GM12878 (cell line): ENCODE measurements around the gene PPP2R3A. TPM values are rescaled to one million over a fixed set of nuclear protein-coding genes. Genes with fewer than 3 reads are reported as not detected.

Source experiments
- ATAC-seq: fragments of 200-7000 bp; cut with Tn5 transposase; 3 replicates; pipeline ENCODE4 v1.9.1; 2020; ENCODE audit warnings: mild to moderate bottlenecking, moderate library complexity
- BruUV-seq: library from RNA; stranded (reverse); fragments of 400-500 nt; replicated peaks from 2 replicates; lab custom pipeline; 2021; lab: Mats Ljungman, UMichigan
- CTCF ChIA-PET: fragments of 300-600 bp; sonication (Branson Sonifier 250); formaldehyde crosslinking; extraction: SDS; loops from one replicate; lab custom pipeline; 2021; ENCODE audit warnings: inconsistent platforms; lab: Yijun Ruan, JAX
- POLR2A ChIA-PET: fragments of 350-600 bp; formaldehyde crosslinking; extraction: SDS; loops from one replicate; lab custom pipeline; 2021; ENCODE audit warnings: inconsistent platforms; lab: Charles Lee
- RAD21 ChIA-PET: fragments of 300-600 bp; sonication (Branson Sonifier 250); formaldehyde crosslinking; loops from one replicate; lab custom pipeline; 2023; ENCODE audit warnings: antibody characterized with exemption; ENCODE audit not compliant: unreplicated experiment; lab: Charles Lee
- SMC1A ChIA-PET: fragments of 300-600 bp; sonication (Branson Sonifier 250); formaldehyde crosslinking; loops from one replicate; lab custom pipeline; 2023; ENCODE audit not compliant: unreplicated experiment, uncharacterized antibody; lab: Charles Lee
- DNase-seq: peaks from one replicate; pipeline ENCODE4 v3.0.0-alpha.2; 2011; ENCODE audit warnings: low read depth, low spot score
- FAIRE-seq: peaks from 3 replicates; lab custom pipeline; 2011; peaks lifted over from hg19 to GRCh38; lab: Jason Lieb, UNC
- H2AFZ ChIP-seq: 2 replicates; pipeline ENCODE4 v1.6.0; 2011; ENCODE audit warnings: low read depth, low read length, control low read depth; ENCODE audit not compliant: control insufficient read depth
- H3K27ac ChIP-seq: 2 replicates; pipeline ENCODE4 v1.5.1; 2011; ENCODE audit warnings: control low read depth; ENCODE audit not compliant: control insufficient read depth, insufficient read depth
- H3K27me3 ChIP-seq, 2 experiments: replicated peaks in 1 of 2; 2 replicates each; pipeline versions ENCODE4 v1.6.0 to v1.6.1; 2011; ENCODE audit warnings: low read length in 1 of 2; ENCODE audit not compliant: control insufficient read depth in 2 of 2, insufficient read depth in 2 of 2
- H3K36me3 ChIP-seq, 2 experiments: 2 replicates each; pipeline ENCODE4 v1.5.1; 2011; ENCODE audit warnings: low read length in 1 of 2; ENCODE audit not compliant: control insufficient read depth in 2 of 2, insufficient read depth in 2 of 2
- H3K4me1 ChIP-seq: 2 replicates; pipeline ENCODE4 v1.6.1; 2011; ENCODE audit warnings: mild to moderate bottlenecking, low read length, moderate library complexity, mixed read lengths; ENCODE audit not compliant: control insufficient read depth, insufficient read depth
- H3K4me2 ChIP-seq: 2 replicates; pipeline ENCODE4 v1.6.0; 2011; ENCODE audit warnings: control low read depth; ENCODE audit not compliant: control insufficient read depth, insufficient read depth
- H3K4me3 ChIP-seq: fragments of 200-600 bp; sonication (generic); 2 replicates; pipeline ENCODE4 v1.5.1; 2016
- H3K79me2 ChIP-seq: 2 replicates; pipeline ENCODE4 v1.6.0; 2011; ENCODE audit warnings: low read length; ENCODE audit not compliant: control insufficient read depth, insufficient read depth
- H3K9ac ChIP-seq: 2 replicates; pipeline ENCODE4 v1.8.0; 2011; ENCODE audit warnings: low read length, control low read depth, mixed read lengths; ENCODE audit not compliant: control insufficient read depth, insufficient read depth
- H3K9me3 ChIP-seq: replicated peaks from 3 replicates; pipeline ENCODE4 v1.5.1; 2011; ENCODE audit warnings: mild to moderate bottlenecking, low read length; ENCODE audit not compliant: control insufficient read depth, insufficient read depth
- H4K20me1 ChIP-seq: 2 replicates; pipeline ENCODE4 v1.6.0; 2011; ENCODE audit not compliant: control insufficient read depth, insufficient read depth
- ATF7 ChIP-seq: fragments of 450-650 bp; IDR thresholded peaks from 2 replicates; pipeline ENCODE4 v1.6.1; 2016; ENCODE audit warnings: low read depth, mild to moderate bottlenecking
- CHD2 ChIP-seq: IDR thresholded peaks from 2 replicates; pipeline ENCODE4 v1.6.1; 2011; ENCODE audit warnings: low read depth, low read length, improper control_type of control experiment, borderline replicate concordance
- CUX1 ChIP-seq: IDR thresholded peaks from 2 replicates; pipeline ENCODE4 v1.6.1; 2012; ENCODE audit warnings: improper control_type of control experiment, low read depth, low read length; ENCODE audit not compliant: insufficient replicate concordance
- IKZF1 ChIP-seq: fragments of 450-650 bp; conservative IDR thresholded peaks from 2 replicates; pipeline ENCODE4 v1.6.1; 2017; ENCODE audit warnings: antibody characterized with exemption, mild to moderate bottlenecking
- KLF5 ChIP-seq: fragments of 450-650 bp; IDR thresholded peaks from 2 replicates; pipeline ENCODE4 v1.6.1; 2014; ENCODE audit warnings: mild to moderate bottlenecking; ENCODE audit not compliant: partially characterized antibody
- MLLT1 ChIP-seq: fragments of 450-650 bp; IDR thresholded peaks from 2 replicates; pipeline ENCODE4 v1.6.1; 2016; ENCODE audit warnings: mild to moderate bottlenecking
- NFXL1 ChIP-seq: fragments of 450-650 bp; IDR thresholded peaks from 2 replicates; pipeline ENCODE4 v1.6.1; 2017; ENCODE audit warnings: antibody characterized with exemption, mild to moderate bottlenecking, borderline replicate concordance
- RB1 ChIP-seq: fragments of 450-650 bp; formaldehyde crosslinking; IDR thresholded peaks from 2 replicates; pipeline ENCODE4 v1.6.1; 2017; ENCODE audit warnings: mild to moderate bottlenecking, borderline replicate concordance
- SUZ12 ChIP-seq: fragments of 200-600 bp; sonication (generic); IDR thresholded peaks from one replicate; pipeline ENCODE4 v1.6.1; 2018; ENCODE audit warnings: antibody characterized with exemption, mild to moderate bottlenecking; ENCODE audit not compliant: unreplicated experiment
- TAF1 ChIP-seq: IDR thresholded peaks from 2 replicates; pipeline ENCODE4 v1.6.1; 2011; ENCODE audit warnings: mild to moderate bottlenecking, low read depth, low read length, borderline replicate concordance
- WGBS: methylation state at CpG from one replicate; pipeline ENCODE4 v1.1.6; 2016; ENCODE audit warnings: low lambda C conversion rate; ENCODE audit not compliant: insufficient replicate concordance, insufficient coverage; ENCODE audit errors: missing lambda C conversion rate; 5-methylcytosine and 5-hydroxymethylcytosine counted together
- in situ Hi-C: fragments of 300-500 bp; cut with MboI; formaldehyde crosslinking; loops from 9 replicates; pipeline ENCODE4 v1.14.3; 2018; ENCODE audit warnings: mixed read lengths
- intact Hi-C: fragments of 100-400 bp; cut with micrococcal nuclease; formaldehyde crosslinking; loops from one replicate; pipeline ENCODE4 v1.14.2; 2022; ENCODE audit not compliant: unreplicated experiment
- polyA plus RNA-seq, 11 experiments: library from polyadenylated mRNA; depleted of rRNA in 4 of 11; unstranded in 6 of 11; stranded (reverse) in 5 of 11; fragments of >200 nt; fragmentation: Nextera tagmentation in 4 of 11; fragmentation: Illumina TruSeq in 1 of 11; extraction: Ambion mirVana in 4 of 11; extraction: Trizol in 1 of 11; gene quantifications; 1 replicate in 1 of 11; 2 replicates in 10 of 11; pipeline versions ENCODE4 v1.2.1 to v1.2.3, GENCODE V29; 2011 to 2016; ENCODE audit warnings: inconsistent platforms in 2 of 11, missing spikeins in 2 of 11, low read depth in 1 of 11
- total RNA-seq, 4 experiments: library from RNA; depleted of rRNA in 3 of 4; stranded (reverse); fragments of >200 nt in 3 of 4; fragmentation: Illumina TruSeq in 1 of 4; extraction: Trizol in 1 of 4; gene quantifications; 2 replicates each; pipeline versions ENCODE4 v1.2.1 to v1.2.3, GENCODE V29; 2013 to 2021

Gene PPP2R3A
- total and polyA plus RNA-seq, 10 of the 15 experiments (the other 5 are each of a cell fraction or from before 2014, with no cell fraction given): under 0.01 to 0.16 (median 0.06) TPM; not detected in 5

- WGBS: 45% methylated on average over 1 of the region's 1 CpG
These were observed 38.4 kb upstream of the PPP2R3A start for GRCh38 chr3:135927155-135927554.

More at GRCh38 chr3:135927155-135927554, 38.4 kb upstream of the PPP2R3A start:
- ChIA-PET POLR2A (no interaction called here), CTCF (no interaction called here), SMC1A (interaction anchor here (0.7 kb wide), 1 partner anchor 93 kb away, joined by 3 read pairs; no protein-coding TSS in a partner anchor), RAD21 (no interaction called here)
- no TSS peak for BruUV-seq
- in situ Hi-C loops: no loop called here
- no peaks in the 10 kb centered on the region for H3K9me3 ChIP-seq
- TF ChIP-seq MLLT1 (no peak), RB1 (no peak), TAF1 (no peak), SUZ12 (no peak), CUX1 (no peak), KLF5 (no peak), ATF7 (no peak), IKZF1 (no peak), CHD2 (no peak), NFXL1 (no peak)
- no peak overlapping the region for H3K4me2 ChIP-seq
- ATAC-seq (no peak), DNase-seq (no peak), FAIRE-seq (no peak)
- intact Hi-C loops: no loop called here
- no peaks in the 10 kb centered on the region for H3K36me3 ChIP-seq
- no peak overlapping the region for H3K9ac ChIP-seq
- no peak overlapping the region for H2AFZ ChIP-seq
- no peak overlapping the region for H3K4me3 ChIP-seq
- H3K4me1 ChIP-seq: no peaks in the 10 kb centered on the region
- H3K27me3 ChIP-seq: no peaks in the 10 kb centered on the region; a peak in 1 of 4 replicates
- no peaks in the 10 kb centered on the region for H3K79me2 ChIP-seq
- H3K27ac ChIP-seq: no peak overlapping the region
- H4K20me1 ChIP-seq: no peaks in the 10 kb centered on the region
